Suprapubic skin (tissue), 4 donors: Measurements from ENCODE around the gene VWA5B2. TPM values are rescaled to one million over a fixed set of nuclear protein-coding genes. Genes with fewer than 3 reads are reported as not detected.

Experiments
- DNase-seq, 2 donors: peaks; one replicate each; pipeline ENCODE4 v3.0.0-alpha.2; 2019; ENCODE audit warnings: low spot score in 2 of 2
- H3K27ac ChIP-seq: fragments of 200-600 bp; sonication (generic); one replicate; pipeline ENCODE4 v1.5.1; 2019
- H3K27me3 ChIP-seq: fragments of 200-600 bp; sonication (generic); one replicate; pipeline ENCODE4 v1.5.1; 2019
- H3K36me3 ChIP-seq: fragments of 200-600 bp; sonication (generic); one replicate; pipeline ENCODE4 v1.5.1; 2019
- H3K4me1 ChIP-seq: fragments of 200-600 bp; sonication (generic); one replicate; pipeline ENCODE4 v1.5.1; 2019
- H3K4me3 ChIP-seq: fragments of 200-600 bp; sonication (generic); one replicate; pipeline ENCODE4 v1.5.1; 2019; ENCODE audit warnings: mild to moderate bottlenecking
- H3K9me3 ChIP-seq: fragments of 200-600 bp; sonication (generic); one replicate; pipeline ENCODE4 v1.5.1; 2019
- CTCF ChIP-seq, 2 donors: fragments of 200-600 bp in 1 of 2; fragments of 450-650 bp in 1 of 2; sonication (generic) in 1 of 2; IDR thresholded peaks; one replicate each; pipeline ENCODE4 v1.5.1; 2016 to 2019; ENCODE audit warnings: antibody characterized with exemption in 2 of 2, mild to moderate bottlenecking in 1 of 2, moderate library complexity in 1 of 2
- EP300 ChIP-seq: sonication (generic); formaldehyde crosslinking; IDR thresholded peaks from one replicate; pipeline ENCODE4 v1.6.1; 2017; ENCODE audit warnings: antibody characterized with exemption
- POLR2A ChIP-seq, 2 donors: fragments of 450-650 bp; IDR thresholded peaks; one replicate each; pipeline ENCODE4 v1.6.1; 2017; ENCODE audit warnings: antibody characterized with exemption in 2 of 2, mild to moderate bottlenecking in 2 of 2, moderate library complexity in 2 of 2
- POLR2AphosphoS5 ChIP-seq, 3 donors: sonication (generic); formaldehyde crosslinking; IDR thresholded peaks; one replicate each; pipeline ENCODE4 v1.6.1; 2017; ENCODE audit warnings: antibody characterized with exemption in 3 of 3
- WGBS: methylation state at CpG from one replicate; pipeline ENCODE4 v1.1.5; 2018; 5-methylcytosine and 5-hydroxymethylcytosine counted together
- total RNA-seq, 4 donors: library from RNA; depleted of rRNA; stranded (reverse); fragments of >200 nt; gene quantifications; one replicate each; pipeline ENCODE4 v1.1.0, GENCODE V29; 2016

Gene VWA5B2
- total RNA-seq, 4 donors from 2014 or later = 0.24 TPM; not detected in 3

GRCh38 chr3:184259396-184259877, 30.1 kb downstream of the VWA5B2 start:
- peaks cover 4% of the 10 kb centered on the region for H3K36me3 ChIP-seq
- TF ChIP-seq POLR2A (IDR thresholded peaks at IDR 0.05) = no peak
- no peak for TF ChIP-seq EP300
- TF ChIP-seq CTCF (IDR thresholded peaks at IDR 0.05) = no peak
- TF ChIP-seq POLR2AphosphoS5 (IDR thresholded peaks at IDR 0.05) = no peak
- no peak overlapping the region for H3K27ac ChIP-seq
- peaks cover 62% of the 10 kb centered on the region for H3K27me3 ChIP-seq
- WGBS = 35% methylated on average over 10 of the region's 28 CpGs
- H3K4me1 ChIP-seq = peaks cover 33% of the 10 kb centered on the region
- no peak for DNase-seq
- no peaks in the 10 kb centered on the region for H3K9me3 ChIP-seq
- peak overlapping the region; percentile 50 for H3K4me3 ChIP-seq

GRCh38 chr3:184259878-184260723, 30.7 kb downstream of the VWA5B2 start:
- WGBS = under 1% methylated on average over 19 of the region's 91 CpGs
- TF ChIP-seq CTCF (IDR thresholded peaks at IDR 0.05) (no peak), EP300 (no peak), POLR2A (IDR thresholded peaks at IDR 0.05) (no peak), POLR2AphosphoS5 (IDR thresholded peaks at IDR 0.05) (no peak)
- Histone ChIP-seq H3K36me3 (peaks cover 4% of the 10 kb centered on the region), H3K9me3 (no peaks in the 10 kb centered on the region), H3K4me3 (peak overlapping the region; percentile 50), H3K27me3 (peaks cover 66% of the 10 kb centered on the region), H3K4me1 (peaks cover 33% of the 10 kb centered on the region), H3K27ac (no peak overlapping the region)
- no peak for DNase-seq

GRCh38 chr3:184260724-184261269, 31.4 kb downstream of the VWA5B2 start:
- no peak for DNase-seq
- Histone ChIP-seq H3K4me3 (peak overlapping the region; percentile 50), H3K27ac (no peak overlapping the region), H3K36me3 (peaks cover 4% of the 10 kb centered on the region), H3K27me3 (peaks cover 66% of the 10 kb centered on the region), H3K4me1 (peaks cover 33% of the 10 kb centered on the region), H3K9me3 (no peaks in the 10 kb centered on the region)
- WGBS = 4% methylated on average over 8 of the region's 49 CpGs
- TF ChIP-seq POLR2A (IDR thresholded peaks at IDR 0.05) (no peak), POLR2AphosphoS5 (IDR thresholded peaks at IDR 0.05) (no peak), CTCF (IDR thresholded peaks at IDR 0.05) (no peak), EP300 (no peak)

- peaks cover 4% of the 10 kb centered on the region for H3K36me3 ChIP-seq
- 0% methylated on average over 8 of the region's 67 CpGs for WGBS
- H3K27ac ChIP-seq = no peak within 1 kb of the TSS
- peak within 1 kb of the TSS; percentile 50 for H3K4me3 ChIP-seq
- peaks cover 66% of the 10 kb centered on the region for H3K27me3 ChIP-seq
- DNase-seq = no peak
- no peaks in the 10 kb centered on the region for H3K9me3 ChIP-seq
- H3K4me1 ChIP-seq = peaks cover 33% of the 10 kb centered on the region
- TF ChIP-seq CTCF (IDR thresholded peaks at IDR 0.05) (no peak), POLR2AphosphoS5 (IDR thresholded peaks at IDR 0.05) (no peak), EP300 (no peak), POLR2A (IDR thresholded peaks at IDR 0.05) (no peak)
Measured at GRCh38 chr3:184261270-184261853, 32.0 kb downstream of the VWA5B2 start, which contains the start of gene CAMK2N2. CAMK2N2 (minus strand) TSS chr3:184261553; CDS start chr3:184261285, 268 bp downstream.
